K562 (cell line): ENCODE results near the gene TMC5. TPM values are rescaled to one million over a fixed set of nuclear protein-coding genes. Genes with fewer than 3 reads are reported as not detected.
A peak's percentile ranks its signal among the peaks of the same experiment; 100 is the strongest.

Experiments used
- ATAC-seq: fragments of 200-7000 bp; cut with Tn5 transposase; 3 replicates; pipeline ENCODE4 v1.9.1; 2020; ENCODE audit warnings: moderate library complexity
- BruUV-seq: library from RNA; stranded (reverse); fragments of 400-500 nt; replicated peaks from 2 replicates; lab custom pipeline; 2021; lab: Mats Ljungman, UMichigan
- CTCF ChIA-PET: fragments of 300-600 bp; formaldehyde crosslinking; extraction: SDS; loops from one replicate; lab custom pipeline; 2021; ENCODE audit warnings: low intra/inter-chr PET ratio; lab: Yijun Ruan, JAX
- POLR2A ChIA-PET: fragments of 300-600, 350-650 bp; sonication (Branson Sonifier 250); formaldehyde crosslinking; extraction: SDS; loops from one replicate; lab custom pipeline; 2021; ENCODE audit warnings: antibody characterized with exemption, inconsistent platforms; lab: Yijun Ruan, JAX
- DNase-seq, 4 experiments: peaks; one replicate each; pipeline versions ENCODE4 v3.0.0 to v3.0.0-alpha.2; 2011 to 2018; ENCODE audit warnings: low spot score in 3 of 4, mixed read lengths in 3 of 4; ENCODE audit errors: extremely low read depth in 1 of 4
- FAIRE-seq: peaks from 2 replicates; lab custom pipeline; 2011; peaks lifted over from hg19 to GRCh38; lab: Jason Lieb, UNC
- H2AFZ ChIP-seq: 2 replicates; pipeline ENCODE4 v1.6.0; 2011; ENCODE audit warnings: low read depth, low read length, control low read depth, inconsistent platforms
- H3K27ac ChIP-seq: fragments of 200-600 bp; 3 replicates; pipeline ENCODE4 v1.8.0; 2011; ENCODE audit warnings: low read depth, mild to moderate bottlenecking, control low read depth, inconsistent platforms, low read length, moderate library complexity, mixed read lengths; ENCODE audit errors: extremely low read depth
- H3K27me3 ChIP-seq, 2 experiments: fragments of 300-600 bp in 1 of 2; 2 replicates in 1 of 2; 3 replicates in 1 of 2; pipeline versions ENCODE4 v1.6.0 to v1.8.0; 2011; ENCODE audit warnings: inconsistent platforms in 2 of 2, low read length in 2 of 2, mild to moderate bottlenecking in 1 of 2, mixed read lengths in 1 of 2, moderate library complexity in 1 of 2; ENCODE audit not compliant: control insufficient read depth in 2 of 2, insufficient read depth in 2 of 2
- H3K36me3 ChIP-seq: fragments of 300-600 bp; 3 replicates; pipeline ENCODE4 v1.8.0; 2011; ENCODE audit warnings: mild to moderate bottlenecking, low read length, inconsistent platforms; ENCODE audit not compliant: control insufficient read depth, insufficient read depth
- H3K4me1 ChIP-seq, 2 experiments: fragments of 200-600 bp in 1 of 2; replicated peaks in 1 of 2; 2 replicates in 1 of 2; 3 replicates in 1 of 2; pipeline versions ENCODE4 v1.5.1 to v1.8.0; 2011; ENCODE audit warnings: inconsistent platforms in 2 of 2, low read length in 2 of 2, mild to moderate bottlenecking in 1 of 2, mixed read lengths in 1 of 2, moderate library complexity in 1 of 2; ENCODE audit not compliant: control insufficient read depth in 2 of 2, insufficient read depth in 2 of 2
- H3K4me2 ChIP-seq: 2 replicates; pipeline ENCODE4 v1.6.1; 2011; ENCODE audit warnings: low read length, control low read depth, inconsistent platforms, mixed read lengths; ENCODE audit not compliant: insufficient read depth
- H3K4me3 ChIP-seq: fragments of 200-600 bp; sonication (generic), shearing (Covaris generic); 2 replicates; pipeline ENCODE4 v1.5.1; 2016; ENCODE audit warnings: control low read depth, inconsistent platforms
- H3K79me2 ChIP-seq: fragments of 200-600 bp; 3 replicates; pipeline ENCODE4 v1.8.0; 2011; ENCODE audit warnings: low read length, inconsistent platforms; ENCODE audit not compliant: control insufficient read depth, insufficient read depth
- H3K9ac ChIP-seq, 2 experiments: 2 replicates each; pipeline versions ENCODE4 v1.6.0 to v1.6.1; 2011; ENCODE audit warnings: low read depth in 2 of 2, low read length in 2 of 2, control low read depth in 1 of 2, inconsistent platforms in 1 of 2, mild to moderate bottlenecking in 1 of 2, mixed read lengths in 1 of 2; ENCODE audit not compliant: insufficient read depth in 1 of 2
- H3K9me1 ChIP-seq: one replicate; pipeline ENCODE4 v1.6.0; 2011; ENCODE audit warnings: inconsistent platforms, mild to moderate bottlenecking, low read length, moderate library complexity; ENCODE audit not compliant: control insufficient read depth, insufficient read depth
- H3K9me3 ChIP-seq: replicated peaks from 2 replicates; pipeline ENCODE4 v1.5.1; 2011; ENCODE audit warnings: low read depth, low read length, inconsistent platforms; ENCODE audit not compliant: control insufficient read depth, insufficient read depth
- H4K20me1 ChIP-seq: replicated peaks from 2 replicates; pipeline ENCODE4 v1.6.1; 2011; ENCODE audit warnings: low read length, inconsistent platforms, mixed read lengths; ENCODE audit not compliant: control insufficient read depth, insufficient read depth
- AFF4 ChIP-seq: sonication (generic); formaldehyde crosslinking; IDR thresholded peaks from 2 replicates; pipeline ENCODE4 v1.8.0; 2023; ENCODE audit warnings: mild to moderate bottlenecking, missing genetic modification reagents
- E2F4 ChIP-seq: sonication (generic); formaldehyde crosslinking; IDR thresholded peaks from 2 replicates; pipeline ENCODE4 v1.8.0; 2022; ENCODE audit warnings: mild to moderate bottlenecking, low read depth, missing genetic modification reagents
- FIP1L1 ChIP-seq: fragments of 200-400 bp; formaldehyde crosslinking; IDR thresholded peaks from 2 replicates; pipeline ENCODE4 v1.6.1; 2018; ENCODE audit warnings: mild to moderate bottlenecking, low read depth, low read length; ENCODE audit not compliant: poor library complexity, severe bottlenecking
- MBD2 ChIP-seq: sonication (generic); IDR thresholded peaks from 2 replicates; pipeline ENCODE4 v1.6.1; 2016; ENCODE audit warnings: low read depth, borderline replicate concordance
- NFXL1 ChIP-seq: fragments of 450-650 bp; formaldehyde crosslinking; IDR thresholded peaks from 2 replicates; pipeline ENCODE4 v1.4.0; 2021; ENCODE audit warnings: mild to moderate bottlenecking
- NR3C1 ChIP-seq: sonication (generic); formaldehyde crosslinking; IDR thresholded peaks from 2 replicates; pipeline ENCODE4 v1.8.1; 2022; ENCODE audit warnings: missing genetic modification reagents
- NRF1 ChIP-seq, 2 experiments: fragments of 450-650 bp; IDR thresholded peaks in 1 of 2; conservative IDR thresholded peaks in 1 of 2; 2 replicates each; pipeline ENCODE4 v1.6.1; 2014; ENCODE audit warnings: mild to moderate bottlenecking in 2 of 2
- POLR2G ChIP-seq: fragments of 200-400 bp; formaldehyde crosslinking; IDR thresholded peaks from 2 replicates; pipeline ENCODE4 v1.6.1; 2017; ENCODE audit warnings: low read depth, mild to moderate bottlenecking, antibody characterized with exemption, low read length, moderate library complexity
- SNIP1 ChIP-seq: fragments of 450-650 bp; IDR thresholded peaks from 2 replicates; pipeline ENCODE4 v1.7.1; 2017; ENCODE audit warnings: low read depth, mild to moderate bottlenecking
- TAL1 ChIP-seq: fragments of 450-650 bp; IDR thresholded peaks from 2 replicates; pipeline ENCODE4 v1.6.1; 2016; ENCODE audit warnings: mild to moderate bottlenecking
- WHSC1 ChIP-seq: IDR thresholded peaks from one replicate; pipeline ENCODE4 v1.6.1; 2012; ENCODE audit warnings: low read length, control low read depth, inconsistent platforms
- ZBTB9 ChIP-seq: fragments of 450-650 bp; formaldehyde crosslinking; IDR thresholded peaks from 2 replicates; pipeline ENCODE4 v1.4.0; 2020; ENCODE audit warnings: mild to moderate bottlenecking, moderate library complexity
- ZNF232 ChIP-seq: sonication (generic); formaldehyde crosslinking; IDR thresholded peaks from 2 replicates; pipeline ENCODE4 v1.8.0; 2022; ENCODE audit warnings: mild to moderate bottlenecking, missing genetic modification reagents
- WGBS: fragments of 100-300 bp; shearing (Covaris generic); methylation state at CpG from one replicate; pipeline ENCODE4 v1.1.6; 2016; ENCODE audit warnings: low coverage, mixed read lengths; ENCODE audit not compliant: insufficient coverage; ENCODE audit errors: missing lambda C conversion rate; 5-methylcytosine and 5-hydroxymethylcytosine counted together
- in situ Hi-C: fragments of 300-500 bp; cut with MboI; formaldehyde crosslinking; loops from 4 replicates; pipeline ENCODE4 v1.15.0; 2018; ENCODE audit warnings: inconsistent platforms, mixed read lengths
- intact Hi-C: fragments of 100-400 bp; cut with micrococcal nuclease; formaldehyde crosslinking; loops from 2 replicates; pipeline ENCODE4 v1.14.2; 2022
- polyA plus RNA-seq, 8 experiments: library from polyadenylated mRNA; depleted of rRNA in 4 of 8; stranded (reverse) in 5 of 8; unstranded in 3 of 8; fragments of >200 nt; fragmentation: Nextera tagmentation in 2 of 8; fragmentation: Illumina TruSeq in 1 of 8; extraction: Ambion mirVana in 2 of 8; extraction: Trizol in 1 of 8; gene quantifications; 2 replicates each; pipeline versions ENCODE4 v1.2.1 to v1.2.3, GENCODE V29; 2011 to 2014; ENCODE audit warnings: inconsistent platforms in 1 of 8, missing spikeins in 1 of 8
- total RNA-seq, 7 experiments: library from RNA; depleted of rRNA in 6 of 7; stranded (reverse); fragments of >200 nt in 6 of 7; fragmentation: Illumina TruSeq in 2 of 7; extraction: Trizol in 2 of 7; gene quantifications; 2 replicates each; pipeline versions ENCODE4 v1.2.1 to v1.2.3, GENCODE V29; 2011 to 2021; ENCODE audit warnings: low replicate concordance in 1 of 7
- TF ChIP-seq, protein P1 (sequence below): fragments of 450-650 bp; formaldehyde crosslinking; IDR thresholded peaks from 2 replicates; pipeline ENCODE4 v1.4.0; 2022; ENCODE audit warnings: missing genetic modification characterization

TMC5 gene
- total and polyA plus RNA-seq, 9 of the 15 experiments (the other 6 are each of a cell fraction or from before 2014, with no cell fraction given), result 0.83 to 2.6 (median 1.6) TPM

GRCh38 chr16:19484096-19484495 lies 66.4 kb downstream of the TMC5 start (continued):
- no peak for TF ChIP-seq WHSC1
- no peak for TF ChIP-seq NRF1 (conservative IDR thresholded peaks at IDR 0.05 in 1 of 2, IDR thresholded peaks at IDR 0.05 in 1 of 2)
- TF ChIP-seq ZNF232 (CRISPR knock-in tag), result no peak
- TF ChIP-seq, protein P1, sequence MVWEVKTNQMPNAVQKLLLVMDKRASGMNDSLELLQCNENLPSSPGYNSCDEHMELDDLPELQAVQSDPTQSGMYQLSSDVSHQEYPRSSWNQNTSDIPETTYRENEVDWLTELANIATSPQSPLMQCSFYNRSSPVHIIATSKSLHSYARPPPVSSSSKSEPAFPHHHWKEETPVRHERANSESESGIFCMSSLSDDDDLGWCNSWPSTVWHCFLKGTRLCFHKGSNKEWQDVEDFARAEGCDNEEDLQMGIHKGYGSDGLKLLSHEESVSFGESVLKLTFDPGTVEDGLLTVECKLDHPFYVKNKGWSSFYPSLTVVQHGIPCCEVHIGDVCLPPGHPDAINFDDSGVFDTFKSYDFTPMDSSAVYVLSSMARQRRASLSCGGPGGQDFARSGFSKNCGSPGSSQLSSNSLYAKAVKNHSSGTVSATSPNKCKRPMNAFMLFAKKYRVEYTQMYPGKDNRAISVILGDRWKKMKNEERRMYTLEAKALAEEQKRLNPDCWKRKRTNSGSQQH (CRISPR knock-in tag), result no peak

- FAIRE-seq (no peak), ATAC-seq (no peak), DNase-seq (no peak)
- WGBS, result 68% methylated on average over 4 of the region's 5 CpGs
- Histone ChIP-seq H3K9me3 (no peaks in the 10 kb centered on the region), H3K4me2 (peak overlapping the region; percentile 69), H3K36me3 (no peaks in the 10 kb centered on the region; the same call in 2 of the 3 replicates), H3K79me2 (peaks cover 7% of the 10 kb centered on the region; the same call in 1 of the 3 replicates), H3K9me1 (peaks cover 2% of the 10 kb centered on the region), H3K4me1 (peaks cover 35 to 38% of the 10 kb centered on the region in 2 experiments), H3K9ac (peak overlapping the region in 1 of 2 experiments; percentile 55; a peak in 2 of 4 replicates), H4K20me1 (no peaks in the 10 kb centered on the region), H3K4me3 (no peak overlapping the region), H2AFZ (peak overlapping the region; percentile 43; the same call in 1 of the 2 replicates), H3K27ac (no peak overlapping the region), H3K27me3 (no peaks in the 10 kb centered on the region)
- intact Hi-C loops, result loop anchor here (10.0 kb wide), 1 partner anchor 91 kb away; no protein-coding TSS in a partner anchor
- in situ Hi-C loops, result no loop called here
- ChIA-PET CTCF (interaction anchor here (0.6 kb wide), 1 partner anchor 17 kb away, joined by 3 read pairs; no protein-coding TSS in a partner anchor), POLR2A (interaction anchor here (0.6 to 0.8 kb wide), 2 partner anchors 218 to 408 kb away, joined by 3 read pairs; no protein-coding TSS in a partner anchor)
- TF ChIP-seq SNIP1 (no peak), MBD2 (no peak), AFF4 (CRISPR knock-in tag) (no peak), E2F4 (no peak), FIP1L1 (no peak), ZBTB9 (no peak), NFXL1 (CRISPR knock-in tag) (no peak), NR3C1 (CRISPR knock-in tag) (no peak), POLR2G (no peak), TAL1 (no peak)
- no TSS peak for BruUV-seq
These were observed 67.9 kb downstream of the TMC5 start for GRCh38 chr16:19485611-19486010.
